Measurements from ENCODE around the gene NIPAL1.

The NIPAL1 gene

DNA sequence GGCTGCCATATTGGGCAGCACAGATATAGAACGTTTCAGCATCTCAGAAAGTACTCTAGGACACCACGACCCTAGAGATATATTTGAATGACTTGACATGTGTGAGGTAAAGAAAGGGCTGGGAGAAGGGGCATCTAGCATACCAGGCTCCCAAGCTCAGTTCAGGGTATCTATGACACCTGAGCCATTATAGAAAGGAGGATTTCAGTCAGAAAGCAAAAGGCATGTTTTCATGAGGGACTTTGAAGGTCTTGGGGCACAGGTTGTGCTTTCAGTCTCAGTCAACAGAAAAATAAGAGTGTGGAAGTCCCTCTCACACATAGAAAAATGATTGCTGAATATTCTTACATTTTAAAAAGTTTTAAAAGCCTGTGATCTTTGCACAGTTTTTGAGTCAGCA lies 51.6 kb downstream of the NIPAL1 start:
- DNase-seq: no peak

DNA sequence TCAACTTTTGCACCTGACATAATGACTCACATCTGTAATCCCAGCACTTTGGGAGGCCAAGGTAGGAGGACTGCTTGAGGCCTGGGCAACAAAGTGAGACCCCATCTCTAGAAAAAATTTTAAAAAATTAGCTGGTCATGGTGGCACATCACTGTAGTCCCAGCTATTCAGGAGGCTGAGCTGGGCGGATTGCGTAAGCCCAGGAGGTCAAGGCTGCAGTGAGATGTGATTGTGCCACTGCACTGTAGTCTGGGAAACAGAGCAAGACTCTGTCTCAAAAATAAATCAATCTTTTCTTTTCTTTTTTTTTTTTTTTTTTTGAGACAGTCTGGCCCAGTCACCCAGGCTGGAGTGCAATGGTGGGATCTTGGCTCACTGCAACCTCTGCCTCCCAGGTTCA lies 52.5 kb downstream of the NIPAL1 start:
- DNase-seq: no peak

DNA sequence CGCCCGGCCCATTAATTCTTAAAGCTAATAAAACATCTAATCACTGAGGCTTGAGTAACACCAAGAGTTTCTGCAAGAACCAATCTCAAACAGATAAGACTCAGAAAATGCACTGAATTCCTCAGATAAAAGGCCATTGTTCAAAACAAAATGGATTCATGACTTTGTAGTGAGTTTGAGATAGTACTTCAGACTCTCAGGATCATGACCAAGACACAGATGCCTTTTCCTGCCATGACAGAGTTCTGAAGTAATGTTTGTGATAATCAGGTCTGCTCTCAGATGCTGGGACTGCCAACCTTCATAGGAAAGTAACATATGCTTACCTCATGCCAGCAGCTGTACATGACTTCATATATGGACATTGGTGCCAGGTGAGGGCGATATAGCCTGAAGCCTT lies 54.6 kb downstream of the NIPAL1 start:
- no peak for DNase-seq

DNA sequence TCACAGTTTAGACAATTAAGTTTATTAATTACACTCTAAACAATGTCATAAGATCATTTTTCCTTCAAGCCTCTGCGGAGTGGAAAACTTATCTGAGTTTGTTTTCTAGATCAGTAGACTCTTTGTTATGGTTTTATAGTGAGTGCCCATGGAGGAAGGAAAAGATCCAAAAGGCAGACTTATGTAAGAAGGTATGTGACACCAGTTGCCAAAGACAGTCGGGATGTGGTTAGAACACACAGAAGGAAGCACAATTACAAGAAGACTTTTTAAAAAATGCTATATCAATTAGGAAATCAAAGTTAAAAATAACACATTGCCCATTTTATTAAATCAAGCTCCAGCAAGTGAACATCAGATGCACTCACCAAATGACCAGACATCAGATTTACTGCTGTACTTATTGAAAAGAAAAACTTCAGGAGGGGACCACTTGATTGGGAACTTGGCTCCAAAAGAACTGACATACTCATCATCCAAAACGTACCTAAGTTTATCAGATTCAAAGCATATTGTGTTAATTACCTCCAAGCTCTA lies 57.1 kb downstream of the NIPAL1 start:
- DNase-seq: no peak

DNA sequence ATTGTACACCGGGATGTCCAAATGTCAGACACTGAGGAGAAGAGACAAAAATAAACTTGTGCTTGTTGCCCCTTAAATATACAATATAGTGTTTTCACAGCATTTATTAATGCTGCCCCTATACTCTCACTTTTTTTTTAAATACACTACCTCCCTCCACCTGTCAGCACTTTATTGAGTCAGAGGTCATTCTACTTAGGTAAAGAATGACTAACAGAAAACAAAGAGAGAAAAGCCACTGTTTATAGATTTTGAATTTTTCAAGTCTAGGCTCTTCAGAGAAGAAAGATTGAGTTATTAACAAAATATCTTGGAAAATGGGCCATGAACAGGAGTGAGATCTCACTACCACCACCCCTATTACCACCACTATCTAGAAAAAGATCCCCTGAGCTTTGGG lies 58.1 kb downstream of the NIPAL1 start:
- DNase-seq: no peak

DNA sequence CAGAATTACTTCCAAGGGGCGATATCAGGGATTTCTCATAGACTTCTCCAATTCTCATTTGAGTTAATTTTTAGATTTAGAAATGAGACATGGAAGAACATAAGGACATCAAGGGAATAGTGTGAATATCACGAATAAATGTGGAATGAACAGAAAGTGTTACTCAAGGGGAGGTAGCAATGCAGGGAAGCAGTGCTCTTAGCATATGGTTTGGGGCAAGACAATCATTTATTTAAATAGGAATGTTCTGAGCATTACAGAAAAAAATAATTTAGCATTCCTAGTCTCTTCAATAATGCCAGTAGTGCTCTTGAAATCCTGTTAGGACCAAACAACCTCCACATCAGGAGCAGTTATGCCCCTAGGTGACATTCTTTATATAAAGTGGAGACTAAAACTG lies 61.9 kb downstream of the NIPAL1 start:
- DNase-seq: no peak

DNA sequence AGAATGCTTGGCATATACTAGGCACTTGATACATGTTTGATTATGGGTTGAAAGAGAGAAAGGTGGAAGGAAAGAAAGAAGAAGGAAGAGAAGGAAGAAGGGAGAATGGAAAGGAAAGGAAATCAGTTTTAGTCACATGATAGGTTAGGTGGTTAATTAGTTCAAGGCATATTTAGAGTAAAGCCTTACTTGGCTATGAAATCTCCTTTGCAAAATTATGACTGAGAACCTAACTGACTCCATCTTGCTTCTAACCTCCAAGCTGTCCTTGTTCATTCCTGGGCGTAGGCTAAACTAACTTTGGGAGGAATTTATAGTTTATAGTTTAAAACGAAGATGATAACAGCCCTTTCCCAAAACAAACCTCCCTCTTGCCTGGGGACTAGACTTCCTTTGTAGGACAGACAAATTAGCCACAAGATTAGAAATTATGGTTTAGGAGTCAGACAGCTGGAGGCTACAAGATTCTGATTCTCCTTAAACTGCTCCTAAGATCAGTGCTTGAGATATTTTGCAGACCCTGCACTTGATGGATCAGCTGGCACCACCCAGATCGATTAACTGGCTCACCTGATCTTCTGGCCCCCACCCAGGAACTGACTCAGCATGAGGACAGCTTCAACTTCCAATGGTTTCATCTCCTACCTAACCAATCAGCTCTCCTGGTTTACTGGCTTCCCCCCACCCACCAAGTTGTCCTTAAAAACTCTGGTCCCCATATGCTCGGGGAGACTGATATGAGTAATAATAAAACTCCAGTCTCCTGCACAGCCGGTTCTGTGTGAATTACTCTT lies 62.5 kb downstream of the NIPAL1 start:
- DNase-seq: no peak

DNA sequence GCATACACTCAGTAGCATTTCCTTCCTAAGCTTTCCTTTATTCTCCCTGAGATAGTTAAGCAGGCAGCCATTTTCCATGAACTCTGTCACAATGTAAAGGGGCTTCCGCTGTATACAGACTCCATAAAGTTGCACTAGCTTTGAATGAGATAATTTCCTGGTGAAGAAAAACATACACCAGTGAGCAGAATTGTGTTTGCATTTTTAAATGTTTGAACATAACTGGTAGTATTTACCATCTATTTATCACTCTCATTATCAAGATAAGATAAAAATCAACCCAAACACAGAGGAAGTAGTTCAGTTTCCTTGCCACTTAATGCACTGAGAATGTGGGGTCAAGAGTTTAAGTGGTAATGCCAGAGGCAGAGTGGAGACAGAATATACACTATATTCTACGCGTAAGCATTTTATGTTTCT lies 63.4 kb downstream of the NIPAL1 start:
- no peak for DNase-seq

DNA sequence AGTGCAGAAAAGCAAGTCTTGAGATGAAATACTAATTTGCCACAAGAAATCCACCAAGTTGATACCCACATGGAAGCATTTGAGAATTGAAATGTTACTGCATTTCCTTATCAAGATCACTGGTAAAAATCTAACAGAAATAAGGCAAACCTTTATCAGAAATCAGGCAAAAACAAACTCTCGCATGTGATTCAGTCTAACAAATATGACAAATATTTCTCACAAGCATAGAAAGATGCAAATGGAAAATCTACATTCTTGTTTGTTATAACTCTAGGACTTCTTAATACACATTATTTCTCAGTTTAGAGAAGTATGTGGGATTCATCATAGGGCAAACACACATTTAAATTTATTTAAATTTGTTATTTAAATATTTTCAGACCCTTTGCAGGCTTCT lies 64.6 kb downstream of the NIPAL1 start:
- DNase-seq: no peak

DNA sequence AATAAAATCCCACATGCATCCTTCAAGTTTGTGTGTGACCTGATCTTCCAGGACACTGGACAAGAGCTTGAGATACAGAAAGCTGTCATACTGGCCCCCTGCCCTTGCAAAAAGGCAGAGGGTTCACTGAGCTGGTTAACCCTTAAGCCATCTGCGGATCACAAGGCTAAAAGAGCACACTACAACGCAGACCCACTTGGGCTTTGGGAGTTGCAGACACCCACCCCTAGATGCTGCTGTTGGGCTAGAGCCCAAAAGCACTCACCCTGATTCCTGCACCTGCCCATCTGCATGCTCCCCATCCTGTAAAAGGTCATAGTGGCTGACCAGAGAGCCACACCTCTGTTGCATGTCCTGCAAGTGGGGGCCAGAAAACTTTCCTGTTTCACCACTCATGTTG lies 66.4 kb downstream of the NIPAL1 start:
- DNase-seq: no peak

DNA sequence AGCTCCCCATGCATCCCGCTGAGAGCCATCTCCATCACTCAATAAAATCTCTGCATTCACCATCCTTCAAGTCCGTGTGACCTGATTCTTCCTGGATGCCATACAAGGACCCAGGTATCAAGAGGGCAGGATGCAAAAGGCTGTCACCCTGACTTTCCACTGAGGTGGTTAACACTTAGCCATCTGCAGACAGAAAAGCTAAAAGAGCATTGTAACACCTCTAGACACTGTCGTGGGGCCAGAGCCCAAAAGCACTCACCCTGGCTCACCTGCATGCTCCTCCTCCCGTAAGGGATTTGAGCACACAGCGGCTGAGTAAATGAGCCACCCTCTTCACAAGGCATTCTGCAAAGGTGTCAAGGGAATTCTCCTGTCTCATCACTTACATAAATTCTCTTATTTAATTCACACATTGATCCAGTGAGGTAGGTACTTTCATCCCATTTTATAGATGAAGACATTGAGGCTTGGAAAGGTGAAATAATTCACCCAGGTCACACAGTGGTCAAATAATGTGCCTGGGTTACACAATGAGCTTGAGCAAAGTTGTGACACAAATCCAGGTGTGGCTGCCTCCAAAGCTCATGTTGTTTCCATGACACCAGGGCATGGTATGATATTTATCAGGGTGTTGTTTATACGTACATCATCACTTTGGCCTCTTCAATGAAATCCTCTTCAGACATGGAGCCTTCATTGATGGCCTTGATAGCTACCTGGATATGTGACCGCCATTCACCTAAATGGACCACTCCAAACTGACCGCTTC lies 69.4 kb downstream of the NIPAL1 start:
- no peak for DNase-seq
